Loucy (cell line): ENCODE results near the gene PHF12.

Experiments used
- H2AFZ ChIP-seq: fragments of 200-600 bp; sonication (generic); 2 replicates; pipeline ENCODE4 v1.6.0; 2016; ENCODE audit warnings: antibody characterized with exemption, mild to moderate bottlenecking, low read length, moderate library complexity
- H3F3A ChIP-seq: fragments of 200-600 bp; 2 replicates; pipeline ENCODE4 v1.6.0; 2016; ENCODE audit warnings: antibody characterized with exemption, low read depth, mild to moderate bottlenecking
- H3K27me3 ChIP-seq: fragments of 200-600 bp; sonication (generic); 2 replicates; pipeline ENCODE4 v1.6.1; 2014; ENCODE audit warnings: low read length, mild to moderate bottlenecking; ENCODE audit not compliant: insufficient read depth, poor library complexity, severe bottlenecking
- H3K36me3 ChIP-seq: fragments of 200-600 bp; sonication (generic); 2 replicates; pipeline ENCODE4 v1.6.1; 2016; ENCODE audit warnings: low read length; ENCODE audit not compliant: insufficient read depth
- H3K4me1 ChIP-seq: fragments of 200-600 bp; sonication (generic); 2 replicates; pipeline ENCODE4 v1.5.1; 2014; ENCODE audit warnings: low read length, mild to moderate bottlenecking; ENCODE audit not compliant: insufficient read depth, poor library complexity, severe bottlenecking
- H3K4me2 ChIP-seq: fragments of 200-600 bp; sonication (generic); 2 replicates; pipeline ENCODE4 v1.6.0; 2014; ENCODE audit warnings: antibody characterized with exemption, low read length, low read depth, mild to moderate bottlenecking; ENCODE audit not compliant: poor library complexity, severe bottlenecking
- H3K4me3 ChIP-seq: fragments of 200-600 bp; sonication (generic); 2 replicates; pipeline ENCODE4 v1.5.1; 2014; ENCODE audit warnings: low read length, mild to moderate bottlenecking, mixed read lengths; ENCODE audit not compliant: poor library complexity, severe bottlenecking
- H3K79me2 ChIP-seq: fragments of 200-600 bp; sonication (generic); 2 replicates; pipeline ENCODE4 v1.6.1; 2014; ENCODE audit warnings: low read length; ENCODE audit not compliant: insufficient read depth
- H3K9ac ChIP-seq: fragments of 200-600 bp; sonication (generic); 2 replicates; pipeline ENCODE4 v1.6.0; 2014; ENCODE audit warnings: mild to moderate bottlenecking, low read depth, low read length, moderate library complexity; ENCODE audit not compliant: poor library complexity, severe bottlenecking
- H3K9me2 ChIP-seq: fragments of 200-600 bp; sonication (generic); replicated peaks from 2 replicates; pipeline ENCODE4 v1.6.1; 2016; ENCODE audit warnings: low read depth, low read length, mixed read lengths
- H3K9me3 ChIP-seq: fragments of 200-600 bp; sonication (generic); 2 replicates; pipeline ENCODE4 v1.6.1; 2014; ENCODE audit warnings: mild to moderate bottlenecking, antibody characterized with exemption, low read length, low read depth; ENCODE audit not compliant: insufficient read depth
- H4K20me1 ChIP-seq: fragments of 200-600 bp; sonication (generic); 2 replicates; pipeline ENCODE4 v1.6.0; 2014; ENCODE audit warnings: antibody characterized with exemption, low read length, mild to moderate bottlenecking; ENCODE audit not compliant: insufficient read depth, poor library complexity, severe bottlenecking
- EZH2phosphoT487 ChIP-seq: fragments of 200-600 bp; IDR thresholded peaks from 2 replicates; pipeline ENCODE4 v1.6.1; 2018; ENCODE audit warnings: antibody characterized with exemption, mild to moderate bottlenecking, moderate library complexity, borderline replicate concordance
- TF ChIP-seq, protein P1 (sequence below): fragments of 200-600 bp; sonication (generic); conservative IDR thresholded peaks from 2 replicates; pipeline ENCODE4 v1.5.1; 2014; ENCODE audit warnings: mild to moderate bottlenecking, antibody characterized with exemption, low read length

The PHF12 gene

DNA sequence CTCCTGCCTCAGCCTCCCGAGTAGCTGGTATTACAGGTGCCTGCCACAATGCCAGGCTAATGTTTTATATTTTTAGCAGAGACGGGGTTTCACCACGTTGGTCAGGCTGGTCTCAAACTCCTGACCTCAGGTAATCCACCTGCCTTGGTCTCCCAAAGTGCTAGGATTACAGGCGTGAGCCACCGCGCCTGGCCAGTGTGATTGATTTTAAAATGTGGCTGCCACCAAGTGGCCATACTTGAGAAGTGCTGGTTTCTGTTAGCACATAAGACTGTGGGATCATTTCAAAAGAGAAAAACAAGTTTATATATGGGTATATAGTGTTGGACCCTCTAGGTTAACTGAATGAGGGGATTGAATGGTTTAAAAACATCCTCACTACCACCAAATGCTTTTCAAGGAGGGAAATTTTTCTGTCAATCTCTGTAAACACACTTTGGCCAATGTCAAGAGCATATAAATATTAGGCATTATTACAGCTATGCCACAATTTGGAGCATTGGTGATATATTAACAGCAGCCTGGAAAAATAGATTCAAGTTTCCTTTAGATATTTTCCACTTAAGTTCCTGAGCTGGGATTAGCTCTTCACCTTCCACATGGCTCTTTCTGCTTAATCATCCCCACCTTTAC lies 34.9 kb downstream of the PHF12 start:
- no peak overlapping the region for H2AFZ ChIP-seq
- H3K27me3 ChIP-seq: no peaks in the 10 kb centered on the region
- no peak for TF ChIP-seq EZH2phosphoT487
- TF ChIP-seq, protein P1, sequence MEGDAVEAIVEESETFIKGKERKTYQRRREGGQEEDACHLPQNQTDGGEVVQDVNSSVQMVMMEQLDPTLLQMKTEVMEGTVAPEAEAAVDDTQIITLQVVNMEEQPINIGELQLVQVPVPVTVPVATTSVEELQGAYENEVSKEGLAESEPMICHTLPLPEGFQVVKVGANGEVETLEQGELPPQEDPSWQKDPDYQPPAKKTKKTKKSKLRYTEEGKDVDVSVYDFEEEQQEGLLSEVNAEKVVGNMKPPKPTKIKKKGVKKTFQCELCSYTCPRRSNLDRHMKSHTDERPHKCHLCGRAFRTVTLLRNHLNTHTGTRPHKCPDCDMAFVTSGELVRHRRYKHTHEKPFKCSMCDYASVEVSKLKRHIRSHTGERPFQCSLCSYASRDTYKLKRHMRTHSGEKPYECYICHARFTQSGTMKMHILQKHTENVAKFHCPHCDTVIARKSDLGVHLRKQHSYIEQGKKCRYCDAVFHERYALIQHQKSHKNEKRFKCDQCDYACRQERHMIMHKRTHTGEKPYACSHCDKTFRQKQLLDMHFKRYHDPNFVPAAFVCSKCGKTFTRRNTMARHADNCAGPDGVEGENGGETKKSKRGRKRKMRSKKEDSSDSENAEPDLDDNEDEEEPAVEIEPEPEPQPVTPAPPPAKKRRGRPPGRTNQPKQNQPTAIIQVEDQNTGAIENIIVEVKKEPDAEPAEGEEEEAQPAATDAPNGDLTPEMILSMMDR: peak; percentile 69
- no peaks in the 10 kb centered on the region for H3K9me3 ChIP-seq
- H3K4me1 ChIP-seq: no peaks in the 10 kb centered on the region
- no peaks in the 10 kb centered on the region for H3K79me2 ChIP-seq
- no peak overlapping the region for H3K9ac ChIP-seq
- no peak overlapping the region for H3K4me3 ChIP-seq
- no peaks in the 10 kb centered on the region for H3K9me2 ChIP-seq
- no peaks in the 10 kb centered on the region for H4K20me1 ChIP-seq
- H3K36me3 ChIP-seq: peaks cover 98% of the 10 kb centered on the region
- no peak overlapping the region for H3K4me2 ChIP-seq
- no peaks in the 10 kb centered on the region for H3F3A ChIP-seq

DNA sequence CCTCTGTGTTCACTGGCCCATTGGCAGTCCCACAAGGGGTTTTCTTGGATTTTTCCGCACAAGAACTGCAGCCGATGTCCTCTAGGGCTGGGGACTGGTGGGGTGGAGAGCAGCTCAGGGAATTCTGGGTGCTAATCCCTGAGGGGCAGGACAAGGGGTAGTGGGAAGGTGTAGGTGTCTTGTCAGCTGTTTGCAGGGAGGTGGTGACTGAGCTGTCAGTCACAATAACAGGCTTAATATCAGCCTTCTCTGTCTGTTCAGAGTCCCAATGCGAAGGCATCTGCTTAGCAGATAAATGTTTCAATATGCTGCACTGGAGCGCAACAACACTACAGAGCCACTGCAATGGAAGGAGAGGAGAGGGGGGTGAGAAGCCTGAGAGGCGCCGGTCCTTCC lies 38.4 kb downstream of the PHF12 start:
- Histone ChIP-seq H3K9ac (no peak overlapping the region), H2AFZ (no peak overlapping the region), H3K4me2 (no peak overlapping the region), H3K4me1 (no peaks in the 10 kb centered on the region), H3K27me3 (no peaks in the 10 kb centered on the region), H3K9me2 (no peaks in the 10 kb centered on the region), H3K4me3 (no peak overlapping the region), H3K9me3 (no peaks in the 10 kb centered on the region), H4K20me1 (no peaks in the 10 kb centered on the region), H3F3A (no peaks in the 10 kb centered on the region), H3K79me2 (no peaks in the 10 kb centered on the region), H3K36me3 (peaks cover 98% of the 10 kb centered on the region)
- TF ChIP-seq EZH2phosphoT487: no peak

- Histone ChIP-seq H3K79me2 (no peaks in the 10 kb centered on the region), H3K4me1 (no peaks in the 10 kb centered on the region), H3K9ac (no peak overlapping the region), H3K36me3 (peaks cover 98% of the 10 kb centered on the region), H3K4me3 (no peak overlapping the region), H4K20me1 (no peaks in the 10 kb centered on the region), H3K4me2 (no peak overlapping the region), H2AFZ (no peak overlapping the region), H3K9me2 (no peaks in the 10 kb centered on the region), H3F3A (no peaks in the 10 kb centered on the region), H3K9me3 (no peaks in the 10 kb centered on the region), H3K27me3 (no peaks in the 10 kb centered on the region)
- TF ChIP-seq, protein P1: peak; percentile 54
- TF ChIP-seq EZH2phosphoT487: no peak
Measured at GRCh38 chr17:28912281-28912937, 38.9 kb downstream of the PHF12 start.
